ENCODE data around the gene HSPA2. TPM values are rescaled to one million over a fixed set of nuclear protein-coding genes. Genes with fewer than 3 reads are reported as not detected.
A peak's percentile ranks its signal among the peaks of the same experiment; 100 is the strongest.

Gene HSPA2
- total RNA-seq, 1 donor, result 2.5 TPM

DNA sequence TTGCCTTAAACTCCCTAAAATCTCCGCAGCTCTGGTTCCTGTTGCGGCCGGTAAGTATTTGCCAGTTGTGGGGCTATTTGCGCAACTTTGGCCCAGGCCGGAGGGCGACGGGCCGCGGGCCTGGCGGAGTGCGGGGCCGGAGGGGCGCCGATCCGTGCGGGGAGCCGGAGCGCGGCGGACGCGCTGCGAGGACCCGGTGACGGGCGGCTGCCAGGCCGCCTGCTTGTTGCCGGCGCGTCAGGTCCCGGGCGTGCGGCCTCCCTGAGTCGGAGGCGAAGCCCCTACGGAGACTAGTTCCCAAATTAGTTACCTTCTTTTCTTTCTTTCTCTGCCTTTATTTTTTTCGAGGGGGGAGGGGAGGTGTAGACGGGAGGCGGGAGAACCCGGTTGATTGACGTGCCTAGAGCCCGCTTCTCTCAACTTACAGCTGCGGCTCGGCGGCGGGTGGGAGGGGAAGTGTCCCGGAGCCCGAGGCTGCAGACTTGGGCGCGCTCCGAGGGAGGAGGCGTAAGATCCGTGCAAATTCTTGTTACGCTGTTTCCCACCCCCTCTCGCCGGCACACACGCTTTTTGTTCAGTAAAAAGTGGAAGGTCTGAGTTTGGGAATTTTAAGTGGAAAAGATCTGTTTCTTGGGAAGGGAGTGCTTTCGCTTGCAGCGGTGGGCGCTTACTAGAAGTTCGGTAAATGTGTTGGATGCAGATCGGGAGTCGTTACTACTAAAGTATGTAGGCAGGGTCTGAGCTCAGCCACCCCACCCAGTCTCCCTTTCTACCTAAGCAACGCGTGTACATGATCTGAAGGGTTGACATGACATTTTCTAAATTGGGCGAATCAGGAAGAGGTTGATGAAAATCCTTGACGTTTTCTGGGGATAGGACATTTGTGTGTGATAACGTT, 35.4 kb upstream of the HSPA2 start:
- DNase-seq (ENCODE audit: low read depth), result peak; percentile 84
- H3K4me3 ChIP-seq (ENCODE audit: low read depth, low read length), result peak overlapping the region; percentile 89
- TF ChIP-seq, protein P1, sequence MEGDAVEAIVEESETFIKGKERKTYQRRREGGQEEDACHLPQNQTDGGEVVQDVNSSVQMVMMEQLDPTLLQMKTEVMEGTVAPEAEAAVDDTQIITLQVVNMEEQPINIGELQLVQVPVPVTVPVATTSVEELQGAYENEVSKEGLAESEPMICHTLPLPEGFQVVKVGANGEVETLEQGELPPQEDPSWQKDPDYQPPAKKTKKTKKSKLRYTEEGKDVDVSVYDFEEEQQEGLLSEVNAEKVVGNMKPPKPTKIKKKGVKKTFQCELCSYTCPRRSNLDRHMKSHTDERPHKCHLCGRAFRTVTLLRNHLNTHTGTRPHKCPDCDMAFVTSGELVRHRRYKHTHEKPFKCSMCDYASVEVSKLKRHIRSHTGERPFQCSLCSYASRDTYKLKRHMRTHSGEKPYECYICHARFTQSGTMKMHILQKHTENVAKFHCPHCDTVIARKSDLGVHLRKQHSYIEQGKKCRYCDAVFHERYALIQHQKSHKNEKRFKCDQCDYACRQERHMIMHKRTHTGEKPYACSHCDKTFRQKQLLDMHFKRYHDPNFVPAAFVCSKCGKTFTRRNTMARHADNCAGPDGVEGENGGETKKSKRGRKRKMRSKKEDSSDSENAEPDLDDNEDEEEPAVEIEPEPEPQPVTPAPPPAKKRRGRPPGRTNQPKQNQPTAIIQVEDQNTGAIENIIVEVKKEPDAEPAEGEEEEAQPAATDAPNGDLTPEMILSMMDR (IDR thresholded peaks at IDR 0.05; ENCODE audit: insufficient read depth, low read length), result no peak

GRCh38 chr14:64506721-64507120, 33.8 kb upstream of the HSPA2 start:
- peak overlapping the region; percentile 44 for H3K4me3 ChIP-seq (ENCODE audit: low read depth, low read length)
- no peak for DNase-seq (ENCODE audit: low read depth)
- TF ChIP-seq, protein P1 (IDR thresholded peaks at IDR 0.05; ENCODE audit: insufficient read depth, low read length), result no peak

DNA sequence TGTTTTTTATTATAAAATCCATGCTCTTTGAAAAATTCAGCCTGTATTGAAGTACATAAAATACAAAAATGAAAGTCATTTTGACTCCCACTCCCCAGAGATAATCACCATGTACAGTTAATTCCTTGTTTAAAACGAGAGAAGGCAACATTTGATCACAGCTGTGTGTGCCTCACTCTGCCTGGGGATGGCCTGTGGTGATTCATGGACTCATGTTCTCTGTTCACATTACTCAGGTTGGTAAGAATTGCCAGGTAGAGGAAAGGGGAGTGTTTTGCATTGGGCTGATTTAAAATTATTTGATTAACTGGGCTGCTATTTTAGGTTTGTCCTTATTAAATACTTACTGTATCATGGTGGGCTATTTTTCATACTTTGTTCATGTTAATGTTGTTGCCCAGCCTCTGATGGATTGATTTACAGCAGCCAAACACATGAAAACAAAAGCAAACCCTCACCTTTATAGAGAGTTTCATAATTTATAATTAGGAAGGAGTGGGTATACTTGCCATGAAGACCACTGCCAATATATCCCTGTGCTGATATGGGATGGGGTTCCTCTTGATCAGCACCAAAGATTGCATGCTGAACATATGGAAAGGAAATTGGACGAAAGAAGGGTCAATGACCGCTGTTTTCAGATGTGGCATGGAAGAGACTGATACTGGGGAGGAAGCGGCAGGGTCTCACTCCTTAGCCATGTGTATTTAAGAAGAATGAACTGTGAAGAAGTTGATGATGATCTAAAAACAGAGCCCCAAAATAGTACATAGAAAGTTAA, 33.0 kb upstream of the HSPA2 start:
- no peak for DNase-seq (ENCODE audit: low read depth)
- peak overlapping the region; percentile 23 for H3K4me3 ChIP-seq (ENCODE audit: low read depth, low read length)
- TF ChIP-seq, protein P1 (IDR thresholded peaks at IDR 0.05; ENCODE audit: insufficient read depth, low read length), result no peak

DNA sequence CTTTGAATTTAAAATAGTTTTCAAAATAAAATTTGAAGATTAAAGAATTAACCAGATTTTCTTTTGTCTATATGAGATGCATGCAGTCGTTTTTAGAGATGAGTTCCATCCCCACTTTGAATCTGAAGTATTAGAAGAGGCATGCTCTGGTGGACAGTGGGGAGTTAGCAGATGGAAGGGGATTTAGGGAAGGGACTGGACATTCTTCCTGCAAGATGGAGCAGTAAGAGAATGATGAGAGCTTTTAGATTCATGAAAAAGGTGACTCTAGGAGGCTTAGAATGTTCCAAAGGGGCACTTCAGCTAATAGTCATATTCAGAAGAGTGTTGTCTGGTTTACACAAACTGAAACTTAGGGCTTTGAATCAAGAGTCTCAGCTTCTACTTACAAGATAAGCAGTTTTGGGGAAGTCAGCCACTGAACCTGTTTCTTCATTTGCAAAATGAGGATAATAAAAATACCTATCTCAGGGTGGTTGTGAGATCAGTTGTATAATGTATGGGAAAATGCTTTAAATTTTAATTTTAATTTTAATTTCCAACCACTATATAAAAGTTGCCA, 32.2 kb upstream of the HSPA2 start:
- no peak for DNase-seq (ENCODE audit: low read depth)
- TF ChIP-seq, protein P1 (IDR thresholded peaks at IDR 0.05; ENCODE audit: insufficient read depth, low read length), result no peak
- peak overlapping the region; percentile 10 for H3K4me3 ChIP-seq (ENCODE audit: low read depth, low read length)

DNA sequence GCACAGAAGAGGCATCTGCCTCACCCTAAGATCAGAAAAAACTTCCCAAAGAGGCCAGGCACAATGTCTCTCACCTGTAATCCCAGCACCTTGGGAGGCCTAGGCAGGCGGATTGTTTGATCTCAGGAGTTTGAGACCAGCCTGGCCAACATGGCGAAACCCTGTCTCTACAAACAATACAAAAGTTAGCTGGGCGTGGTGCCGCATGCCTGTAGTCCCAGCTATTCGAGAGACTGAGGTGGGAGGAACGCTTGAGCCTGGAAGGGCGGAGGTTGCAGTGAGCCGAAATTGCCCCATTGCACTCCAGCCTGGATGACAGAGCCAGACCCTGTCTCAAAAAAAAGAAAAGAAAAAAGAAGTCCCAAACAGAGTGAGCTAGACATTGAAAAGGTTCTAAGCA, 31.5 kb upstream of the HSPA2 start:
- no peak for DNase-seq (ENCODE audit: low read depth)
- TF ChIP-seq, protein P1 (IDR thresholded peaks at IDR 0.05; ENCODE audit: insufficient read depth, low read length), result no peak

DNA sequence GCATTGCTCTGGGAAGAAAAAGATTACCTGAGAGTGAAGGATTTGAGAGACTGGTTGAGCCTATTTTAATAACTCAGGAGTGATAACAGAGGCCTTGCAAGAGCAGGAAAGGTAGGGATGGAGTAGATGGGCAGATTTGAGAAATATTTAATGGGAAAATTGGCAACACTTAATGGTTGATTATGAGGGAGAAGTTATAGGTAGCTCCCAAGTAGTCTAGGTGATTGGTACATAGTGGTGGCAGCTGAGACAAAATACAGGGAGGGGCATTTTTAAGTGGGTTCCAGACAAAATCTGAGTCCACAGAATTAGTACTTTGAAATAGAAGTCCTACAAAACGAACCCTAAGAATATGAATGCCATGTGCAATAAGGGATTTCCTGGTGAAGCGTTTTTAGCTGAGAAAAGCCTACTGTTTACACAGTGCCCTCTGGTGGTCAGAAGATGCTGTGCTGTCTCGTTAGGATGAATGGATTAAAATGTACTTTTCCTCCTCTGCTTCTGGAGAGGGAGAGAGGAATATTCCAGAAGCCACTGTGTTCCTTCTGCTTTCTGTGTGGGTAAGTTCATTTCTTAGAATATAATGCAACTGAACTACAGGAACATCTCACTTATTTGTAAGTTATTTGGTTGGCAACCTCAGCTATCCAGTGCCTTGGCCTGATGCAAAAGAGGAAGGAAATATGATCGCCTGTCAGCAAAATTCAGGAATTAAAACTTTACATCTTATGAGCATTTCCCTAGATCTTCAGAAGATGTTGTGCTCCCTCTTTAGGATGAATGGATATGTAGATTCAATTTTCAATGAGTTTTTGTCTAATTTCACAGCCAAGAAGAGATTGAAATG, 29.5 kb upstream of the HSPA2 start:
- peak; percentile 80 for DNase-seq (ENCODE audit: low read depth)
- no peak overlapping the region for H3K4me3 ChIP-seq (ENCODE audit: low read depth, low read length)
- TF ChIP-seq, protein P1 (IDR thresholded peaks at IDR 0.05; ENCODE audit: insufficient read depth, low read length), result peak; percentile 92

More for the DNA sequence above, 31.5 kb upstream of the HSPA2 start:
- H3K4me3 ChIP-seq (ENCODE audit: low read depth, low read length), result no peak overlapping the region

Data from fibroblast of the aortic adventitia (primary cell).